ENCODE data around the gene LCT.

DNA sequence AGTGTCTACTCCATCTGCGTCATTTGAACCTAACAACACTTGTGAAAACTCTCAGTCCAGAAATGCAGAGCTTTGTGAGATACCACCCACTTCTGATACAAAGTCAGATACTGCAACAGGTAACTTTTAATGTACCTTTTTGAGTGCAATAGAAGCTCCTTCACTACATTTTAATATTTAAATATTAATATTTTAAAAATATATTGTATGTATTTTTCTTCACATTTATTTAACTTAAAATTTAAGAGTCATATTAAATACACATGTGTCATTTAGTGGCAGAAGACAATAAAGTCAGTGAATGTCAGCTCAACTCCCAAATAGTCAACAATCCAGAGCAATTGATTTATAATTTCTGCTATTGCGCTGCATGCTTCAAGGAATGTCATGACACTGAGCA is 81.4 kb downstream of the LCT start:
- TF ChIP-seq, protein P1, sequence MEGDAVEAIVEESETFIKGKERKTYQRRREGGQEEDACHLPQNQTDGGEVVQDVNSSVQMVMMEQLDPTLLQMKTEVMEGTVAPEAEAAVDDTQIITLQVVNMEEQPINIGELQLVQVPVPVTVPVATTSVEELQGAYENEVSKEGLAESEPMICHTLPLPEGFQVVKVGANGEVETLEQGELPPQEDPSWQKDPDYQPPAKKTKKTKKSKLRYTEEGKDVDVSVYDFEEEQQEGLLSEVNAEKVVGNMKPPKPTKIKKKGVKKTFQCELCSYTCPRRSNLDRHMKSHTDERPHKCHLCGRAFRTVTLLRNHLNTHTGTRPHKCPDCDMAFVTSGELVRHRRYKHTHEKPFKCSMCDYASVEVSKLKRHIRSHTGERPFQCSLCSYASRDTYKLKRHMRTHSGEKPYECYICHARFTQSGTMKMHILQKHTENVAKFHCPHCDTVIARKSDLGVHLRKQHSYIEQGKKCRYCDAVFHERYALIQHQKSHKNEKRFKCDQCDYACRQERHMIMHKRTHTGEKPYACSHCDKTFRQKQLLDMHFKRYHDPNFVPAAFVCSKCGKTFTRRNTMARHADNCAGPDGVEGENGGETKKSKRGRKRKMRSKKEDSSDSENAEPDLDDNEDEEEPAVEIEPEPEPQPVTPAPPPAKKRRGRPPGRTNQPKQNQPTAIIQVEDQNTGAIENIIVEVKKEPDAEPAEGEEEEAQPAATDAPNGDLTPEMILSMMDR (conservative IDR thresholded peaks at IDR 0.05) = no peak
- TF ChIP-seq EZH2 (IDR thresholded peaks at IDR 0.05; ENCODE audit: low read depth) = no peak

Measured in PC-9 (cell line).